ENCODE measurements around the gene OCLN.

Gene OCLN

DNA sequence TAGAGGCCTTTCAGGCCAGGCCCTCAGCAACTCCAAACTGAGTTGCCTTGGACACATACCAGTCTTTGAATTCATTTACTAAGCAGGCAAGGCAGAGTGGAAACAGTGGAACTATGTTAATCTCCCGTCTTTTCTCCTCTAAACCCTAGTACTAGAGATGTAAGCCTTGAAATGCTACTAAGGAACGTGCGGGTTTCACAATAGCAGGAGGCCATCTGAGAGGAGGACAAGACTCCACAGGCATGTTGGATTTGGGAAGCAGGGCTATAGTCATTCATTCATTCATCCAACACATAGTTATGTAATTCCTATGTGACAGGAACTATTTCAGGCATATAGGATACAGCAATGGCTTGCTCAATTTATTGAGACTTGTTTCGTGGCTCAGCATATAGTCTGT is 3.3 kb upstream of the OCLN start:
- Histone ChIP-seq H3K27me3 (ENCODE audit: insufficient read depth, low read length, poor library complexity) (peaks cover 6% of the 10 kb centered on the region), H3K4me3 (ENCODE audit: low read depth in 1 of 2, low read length in 2 of 2) (no peak overlapping the region), H4K20me1 (ENCODE audit: insufficient read depth, low read length) (no peaks in the 10 kb centered on the region), H3K27ac (ENCODE audit: low read length) (no peak overlapping the region), H3K36me3 (ENCODE audit: insufficient read depth, low read length) (no peaks in the 10 kb centered on the region), H3K79me2 (ENCODE audit: insufficient read depth, low read length) (no peaks in the 10 kb centered on the region), H3K9me3 (ENCODE audit: insufficient read depth, low read length, severe bottlenecking) (no peaks in the 10 kb centered on the region), H3K9ac (ENCODE audit: low read depth, low read length) (no peak overlapping the region), H3K4me1 (ENCODE audit: insufficient read depth, low read length) (no peaks in the 10 kb centered on the region), H2AFZ (ENCODE audit: low read depth, low read length) (no peak overlapping the region), H3K4me2 (ENCODE audit: insufficient read depth, low read length) (no peak overlapping the region)
- ATAC-seq (ENCODE audit: insufficient read depth, low read depth) (no peak), DNase-seq (no peak)
- TF ChIP-seq, protein P1, sequence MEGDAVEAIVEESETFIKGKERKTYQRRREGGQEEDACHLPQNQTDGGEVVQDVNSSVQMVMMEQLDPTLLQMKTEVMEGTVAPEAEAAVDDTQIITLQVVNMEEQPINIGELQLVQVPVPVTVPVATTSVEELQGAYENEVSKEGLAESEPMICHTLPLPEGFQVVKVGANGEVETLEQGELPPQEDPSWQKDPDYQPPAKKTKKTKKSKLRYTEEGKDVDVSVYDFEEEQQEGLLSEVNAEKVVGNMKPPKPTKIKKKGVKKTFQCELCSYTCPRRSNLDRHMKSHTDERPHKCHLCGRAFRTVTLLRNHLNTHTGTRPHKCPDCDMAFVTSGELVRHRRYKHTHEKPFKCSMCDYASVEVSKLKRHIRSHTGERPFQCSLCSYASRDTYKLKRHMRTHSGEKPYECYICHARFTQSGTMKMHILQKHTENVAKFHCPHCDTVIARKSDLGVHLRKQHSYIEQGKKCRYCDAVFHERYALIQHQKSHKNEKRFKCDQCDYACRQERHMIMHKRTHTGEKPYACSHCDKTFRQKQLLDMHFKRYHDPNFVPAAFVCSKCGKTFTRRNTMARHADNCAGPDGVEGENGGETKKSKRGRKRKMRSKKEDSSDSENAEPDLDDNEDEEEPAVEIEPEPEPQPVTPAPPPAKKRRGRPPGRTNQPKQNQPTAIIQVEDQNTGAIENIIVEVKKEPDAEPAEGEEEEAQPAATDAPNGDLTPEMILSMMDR (IDR thresholded peaks at IDR 0.05; ENCODE audit: borderline replicate concordance, extremely low read depth, low read length, poor library complexity, severe bottlenecking), result no peak
- TF ChIP-seq EZH2 (IDR thresholded peaks at IDR 0.05; ENCODE audit: borderline replicate concordance, low read depth, low read length, severe bottlenecking), result no peak

DNA sequence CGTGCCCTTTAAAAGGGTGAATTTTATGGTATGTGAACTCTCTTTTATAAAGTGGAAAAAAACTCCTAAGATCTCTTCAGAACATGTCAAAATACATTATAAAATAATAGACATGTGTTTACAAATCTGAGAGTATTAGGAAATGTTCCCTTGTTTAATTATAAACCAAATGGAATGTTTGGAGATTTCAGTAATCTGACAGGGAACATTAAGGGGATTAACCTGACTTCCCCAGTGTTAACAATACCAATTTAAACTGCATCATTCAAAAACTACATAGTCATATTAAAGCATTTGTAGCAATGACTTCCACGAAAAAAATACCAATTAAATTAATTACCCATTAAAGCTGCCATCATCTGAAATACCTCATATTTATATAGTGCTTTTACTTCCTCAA is 1.6 kb upstream of the OCLN start:
- Histone ChIP-seq H3K4me1 (ENCODE audit: insufficient read depth, low read length) (no peaks in the 10 kb centered on the region), H3K36me3 (ENCODE audit: insufficient read depth, low read length) (no peaks in the 10 kb centered on the region), H3K27me3 (ENCODE audit: insufficient read depth, low read length, poor library complexity) (peaks cover 6% of the 10 kb centered on the region), H3K4me2 (ENCODE audit: insufficient read depth, low read length) (no peak overlapping the region), H4K20me1 (ENCODE audit: insufficient read depth, low read length) (no peaks in the 10 kb centered on the region), H2AFZ (ENCODE audit: low read depth, low read length) (no peak overlapping the region), H3K9me3 (ENCODE audit: insufficient read depth, low read length, severe bottlenecking) (no peaks in the 10 kb centered on the region), H3K4me3 (ENCODE audit: low read depth in 1 of 2, low read length in 2 of 2) (no peak overlapping the region), H3K27ac (ENCODE audit: low read length) (no peak overlapping the region), H3K79me2 (ENCODE audit: insufficient read depth, low read length) (no peaks in the 10 kb centered on the region), H3K9ac (ENCODE audit: low read depth, low read length) (no peak overlapping the region)
- no peak for ATAC-seq (ENCODE audit: insufficient read depth, low read depth)
- DNase-seq, result no peak
- TF ChIP-seq, protein P1 (IDR thresholded peaks at IDR 0.05; ENCODE audit: borderline replicate concordance, extremely low read depth, low read length, poor library complexity, severe bottlenecking), result no peak
- TF ChIP-seq EZH2 (IDR thresholded peaks at IDR 0.05; ENCODE audit: borderline replicate concordance, low read depth, low read length, severe bottlenecking), result no peak

DNA sequence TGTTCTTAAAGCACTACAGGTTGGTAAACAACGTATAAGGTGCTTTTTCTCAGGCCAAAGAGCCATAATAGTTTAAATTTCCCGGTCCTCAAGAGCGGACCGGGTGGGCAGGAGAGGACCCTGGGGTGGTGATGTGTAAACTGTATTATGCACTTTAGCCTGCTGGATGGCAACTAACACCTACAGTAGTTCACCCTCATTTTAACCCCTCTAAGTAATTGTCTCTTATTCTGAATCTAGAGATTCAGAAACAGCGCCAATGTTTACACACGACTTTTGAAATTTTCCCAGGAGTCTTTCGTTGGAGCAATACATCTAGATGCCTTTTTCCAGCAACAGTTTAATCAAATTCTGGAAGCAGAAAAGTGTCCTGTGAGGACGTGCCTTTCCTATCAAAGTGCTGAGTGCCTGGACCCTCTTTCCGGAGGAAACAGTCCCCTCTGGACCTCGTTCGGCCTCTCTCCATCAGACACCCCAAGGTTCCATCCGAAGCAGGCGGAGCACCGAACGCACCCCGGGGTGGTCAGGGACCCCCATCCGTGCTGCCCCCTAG is 676 bp upstream of the OCLN start:
- H2AFZ ChIP-seq (ENCODE audit: low read depth, low read length), result no peak overlapping the region

More for the DNA sequence above, 676 bp upstream of the OCLN start:
- H3K27me3 ChIP-seq (ENCODE audit: insufficient read depth, low read length, poor library complexity), result peaks cover 9% of the 10 kb centered on the region
- H4K20me1 ChIP-seq (ENCODE audit: insufficient read depth, low read length), result no peaks in the 10 kb centered on the region
- H3K9ac ChIP-seq (ENCODE audit: low read depth, low read length), result no peak overlapping the region
- ATAC-seq (ENCODE audit: insufficient read depth, low read depth) (no peak), DNase-seq (no peak)
- no peak for TF ChIP-seq EZH2 (IDR thresholded peaks at IDR 0.05; ENCODE audit: borderline replicate concordance, low read depth, low read length, severe bottlenecking)
- TF ChIP-seq, protein P1 (IDR thresholded peaks at IDR 0.05; ENCODE audit: borderline replicate concordance, extremely low read depth, low read length, poor library complexity, severe bottlenecking), result no peak
- H3K27ac ChIP-seq (ENCODE audit: low read length), result no peak overlapping the region
- H3K36me3 ChIP-seq (ENCODE audit: insufficient read depth, low read length), result no peaks in the 10 kb centered on the region
- H3K79me2 ChIP-seq (ENCODE audit: insufficient read depth, low read length), result no peaks in the 10 kb centered on the region
- no peaks in the 10 kb centered on the region for H3K9me3 ChIP-seq (ENCODE audit: insufficient read depth, low read length, severe bottlenecking)
- no peaks in the 10 kb centered on the region for H3K4me1 ChIP-seq (ENCODE audit: insufficient read depth, low read length)
- no peak overlapping the region for H3K4me2 ChIP-seq (ENCODE audit: insufficient read depth, low read length)
- H3K4me3 ChIP-seq (ENCODE audit: low read depth in 1 of 2, low read length in 2 of 2), result no peak overlapping the region

All from DND-41 (cell line).